Astrocyte (in vitro differentiated cells and primary cell): ENCODE data around the gene PPM1N. TPM values are rescaled to one million over a fixed set of nuclear protein-coding genes. Genes with fewer than 3 reads are reported as not detected.

Source experiments
- DNase-seq: peaks from one replicate; pipeline ENCODE4 v3.0.0-alpha.2; 2010; ENCODE audit warnings: low read depth
- FAIRE-seq: peaks from 2 replicates; lab custom pipeline; 2011; peaks lifted over from hg19 to GRCh38; lab: Jason Lieb, UNC
- H2AFZ ChIP-seq: 2 replicates; pipeline ENCODE4 v1.6.0; 2012; ENCODE audit warnings: low read depth, low read length, inconsistent platforms
- H3K27ac ChIP-seq: 2 replicates; pipeline ENCODE4 v1.5.1; 2011; ENCODE audit warnings: low read depth, low read length, inconsistent platforms
- H3K27me3 ChIP-seq: 2 replicates; pipeline ENCODE4 v1.6.0; 2011; ENCODE audit warnings: low read length, inconsistent platforms; ENCODE audit not compliant: insufficient read depth
- H3K36me3 ChIP-seq: 2 replicates; pipeline ENCODE4 v1.5.1; 2011; ENCODE audit warnings: low read length, inconsistent platforms; ENCODE audit not compliant: insufficient read depth
- H3K4me1 ChIP-seq: 2 replicates; pipeline ENCODE4 v1.5.1; 2011; ENCODE audit warnings: low read length, inconsistent platforms; ENCODE audit not compliant: insufficient read depth
- H3K4me2 ChIP-seq: 2 replicates; pipeline ENCODE4 v1.6.0; 2012; ENCODE audit warnings: low read length, inconsistent platforms
- H3K4me3 ChIP-seq: 2 replicates; pipeline ENCODE4 v1.5.1; 2011; ENCODE audit warnings: low read depth, mild to moderate bottlenecking, low read length, inconsistent platforms; ENCODE audit not compliant: insufficient read depth
- H3K79me2 ChIP-seq: 2 replicates; pipeline ENCODE4 v1.6.0; 2012; ENCODE audit warnings: mild to moderate bottlenecking, low read length, inconsistent platforms; ENCODE audit not compliant: insufficient read depth
- H3K9ac ChIP-seq: 2 replicates; pipeline ENCODE4 v1.6.0; 2012; ENCODE audit warnings: mild to moderate bottlenecking, low read length, inconsistent platforms
- H3K9me3 ChIP-seq: 2 replicates; pipeline ENCODE4 v1.5.1; 2012; ENCODE audit warnings: low read depth, mild to moderate bottlenecking, low read length, inconsistent platforms; ENCODE audit not compliant: insufficient read depth
- H4K20me1 ChIP-seq: 2 replicates; pipeline ENCODE4 v1.6.0; 2012; ENCODE audit warnings: low read length, inconsistent platforms; ENCODE audit not compliant: insufficient read depth
- H3K27ac Mint-ChIP-seq: one replicate; pipeline ENCODE4 v1.8.0; 2021; ENCODE audit warnings: mild to moderate bottlenecking, mixed read lengths; ENCODE audit not compliant: unreplicated experiment
- H3K27me3 Mint-ChIP-seq: one replicate; pipeline ENCODE4 v1.8.0; 2021; ENCODE audit warnings: low read depth, mixed read lengths; ENCODE audit not compliant: unreplicated experiment
- H3K36me3 Mint-ChIP-seq: one replicate; pipeline ENCODE4 v1.8.0; 2021; ENCODE audit warnings: low read depth, mixed read lengths; ENCODE audit not compliant: unreplicated experiment
- H3K4me1 Mint-ChIP-seq: one replicate; pipeline ENCODE4 v1.8.0; 2021; ENCODE audit warnings: low read depth, mixed read lengths; ENCODE audit not compliant: unreplicated experiment
- H3K4me3 Mint-ChIP-seq: one replicate; pipeline ENCODE4 v1.8.0; 2021; ENCODE audit warnings: mild to moderate bottlenecking, moderate library complexity, mixed read lengths; ENCODE audit not compliant: unreplicated experiment
- H3K9me3 Mint-ChIP-seq: one replicate; pipeline ENCODE4 v1.8.0; 2021; ENCODE audit warnings: mild to moderate bottlenecking, mixed read lengths; ENCODE audit not compliant: unreplicated experiment
- CTCF ChIP-seq: IDR thresholded peaks from 2 replicates; pipeline ENCODE4 v1.5.1; 2011; ENCODE audit warnings: low read depth, mild to moderate bottlenecking, inconsistent platforms, low read length, moderate library complexity; ENCODE audit not compliant: insufficient read depth
- EZH2 ChIP-seq: IDR thresholded peaks from 2 replicates; pipeline ENCODE4 v1.6.1; 2012; ENCODE audit warnings: mild to moderate bottlenecking, low read length, inconsistent platforms; ENCODE audit not compliant: insufficient read depth
- total RNA-seq: library from RNA; stranded (reverse); gene quantifications from 2 replicates; pipeline ENCODE4 v1.2.1, GENCODE V29; 2021

The PPM1N gene
- total RNA-seq, 1 donor from 2014 or later: 1.3 TPM

- peaks cover 32% of the 10 kb centered on the region for H3K36me3 ChIP-seq
- H3K9ac ChIP-seq: no peak overlapping the region
- no peak overlapping the region for H3K27ac ChIP-seq
- H3K4me3 Mint-ChIP-seq: peak overlapping the region; percentile 57
- peaks cover 88% of the 10 kb centered on the region for H3K79me2 ChIP-seq
- FAIRE-seq: no peak
- no peak for TF ChIP-seq EZH2
- TF ChIP-seq CTCF: no peak
- peaks cover 95% of the 10 kb centered on the region for H4K20me1 ChIP-seq
- H3K4me1 ChIP-seq: peaks cover 12% of the 10 kb centered on the region
- DNase-seq: no peak
- H3K36me3 Mint-ChIP-seq: peaks cover 22% of the 10 kb centered on the region
- H3K27ac Mint-ChIP-seq: peak overlapping the region; percentile 53
- no peaks in the 10 kb centered on the region for H3K27me3 Mint-ChIP-seq
- H3K27me3 ChIP-seq: no peaks in the 10 kb centered on the region
- no peak overlapping the region for H3K4me3 ChIP-seq
- no peaks in the 10 kb centered on the region for H3K9me3 ChIP-seq
- peaks cover 21% of the 10 kb centered on the region for H3K4me1 Mint-ChIP-seq
- H3K9me3 Mint-ChIP-seq: no peaks in the 10 kb centered on the region
- H3K4me2 ChIP-seq: peak overlapping the region; percentile 10
- no peak overlapping the region for H2AFZ ChIP-seq
These were observed 16.9 kb downstream of the PPM1N start for GRCh38 chr19:45515081-45515624.

- Histone ChIP-seq H3K9me3 (no peaks in the 10 kb centered on the region), H3K79me2 (peaks cover 85% of the 10 kb centered on the region), H3K4me3 (no peak overlapping the region), H3K9ac (no peak overlapping the region), H4K20me1 (peaks cover 95% of the 10 kb centered on the region), H2AFZ (no peak overlapping the region), H3K27me3 (no peaks in the 10 kb centered on the region), H3K4me2 (no peak overlapping the region), H3K4me1 (peaks cover 12% of the 10 kb centered on the region), H3K36me3 (peaks cover 33% of the 10 kb centered on the region), H3K27ac (no peak overlapping the region)
- FAIRE-seq (no peak), DNase-seq (no peak)
- peak overlapping the region; percentile 53 for H3K27ac Mint-ChIP-seq
- no peaks in the 10 kb centered on the region for H3K27me3 Mint-ChIP-seq
- TF ChIP-seq EZH2 (no peak), CTCF (no peak)
- peaks cover 21% of the 10 kb centered on the region for H3K4me1 Mint-ChIP-seq
- H3K4me3 Mint-ChIP-seq: peak overlapping the region; percentile 57
- H3K9me3 Mint-ChIP-seq: no peaks in the 10 kb centered on the region
- peaks cover 19% of the 10 kb centered on the region for H3K36me3 Mint-ChIP-seq
These were observed 17.7 kb downstream of the PPM1N start for GRCh38 chr19:45515807-45516401.

- peak overlapping the region; percentile 66 for H3K27ac Mint-ChIP-seq
- H3K36me3 Mint-ChIP-seq: peaks cover 18% of the 10 kb centered on the region
- H3K4me1 Mint-ChIP-seq: peaks cover 21% of the 10 kb centered on the region
- Histone ChIP-seq H3K9ac (no peak overlapping the region), H3K27me3 (no peaks in the 10 kb centered on the region), H3K9me3 (no peaks in the 10 kb centered on the region), H3K4me2 (no peak overlapping the region), H3K4me1 (peaks cover 12% of the 10 kb centered on the region), H3K27ac (no peak overlapping the region), H3K4me3 (no peak overlapping the region), H4K20me1 (peaks cover 92% of the 10 kb centered on the region), H2AFZ (no peak overlapping the region), H3K79me2 (peaks cover 77% of the 10 kb centered on the region), H3K36me3 (peaks cover 35% of the 10 kb centered on the region)
- H3K9me3 Mint-ChIP-seq: no peaks in the 10 kb centered on the region
- TF ChIP-seq EZH2 (no peak), CTCF (no peak)
- peak overlapping the region; percentile 40 for H3K4me3 Mint-ChIP-seq
- DNase-seq: no peak
- H3K27me3 Mint-ChIP-seq: no peaks in the 10 kb centered on the region
- no peak for FAIRE-seq
These were observed 19.0 kb downstream of the PPM1N start for GRCh38 chr19:45517238-45517637.
